Measurements from ENCODE around the gene CDC42SE2. TPM values are rescaled to one million over a fixed set of nuclear protein-coding genes. Genes with fewer than 3 reads are reported as not detected.
"Not testable (repeated sequence)": the region's sequence is repeated elsewhere in the genome, so short reads cannot be mapped to it uniquely, and the experiment has no call there.

Gene CDC42SE2
- total RNA-seq, 4 donors from 2014 or later, result 25.2 to 38.7 (median 30.1) TPM

DNA sequence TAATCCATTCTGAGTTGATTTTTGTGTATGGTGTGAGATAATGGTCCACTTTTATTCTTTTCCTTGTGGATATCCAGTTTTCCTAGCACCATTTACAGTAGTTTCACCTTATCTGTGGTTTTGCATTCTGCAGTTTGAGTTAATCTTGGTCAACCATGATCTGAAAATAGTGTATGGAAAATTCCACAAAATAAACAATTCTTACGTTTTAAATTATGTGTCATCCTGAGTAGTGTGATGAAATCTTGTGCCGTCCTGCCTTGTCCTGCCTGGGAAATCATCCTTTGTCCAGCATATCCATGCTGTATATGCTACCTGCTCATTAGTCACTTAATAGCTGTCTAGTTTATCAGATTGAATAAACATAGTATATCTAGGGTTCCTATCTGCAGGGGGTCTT lies 42.1 kb downstream of the CDC42SE2 start:
- WGBS, 2 donors (ENCODE audit: low coverage in 1 of 2), result 58 to 80% methylated on average over 2 of the region's 2 CpGs
- no peak overlapping the region for H3K4me3 ChIP-seq

GRCh38 chr5:131312235-131312772 lies 48.5 kb downstream of the CDC42SE2 start:
- H3K36me3 ChIP-seq, H3K27me3 ChIP-seq, H3K9me3 ChIP-seq, H3K4me3 ChIP-seq, ATAC-seq, H3K27ac ChIP-seq: not testable (repeated sequence)
- 94 to 100% methylated on average over 1 to 9 of the region's 16 CpGs for WGBS, 2 donors (ENCODE audit: low coverage in 1 of 2)
- H3K4me1 ChIP-seq, result peaks cover 0 to 20% (median 0%) of the 10 kb centered on the region in 3 donors

More for the DNA sequence above, 42.1 kb downstream of the CDC42SE2 start:
- Histone ChIP-seq H3K9me3 (no peaks in the 10 kb centered on the region), H3K36me3 (no peaks in the 10 kb centered on the region), H3K4me1 (peaks cover 0 to 23% (median 10%) of the 10 kb centered on the region in 3 donors), H3K27me3 (no peaks in the 10 kb centered on the region), H3K27ac (no peak overlapping the region)
- TF ChIP-seq POLR2AphosphoS5 (IDR thresholded peaks at IDR 0.05) (no peak), EP300 (IDR thresholded peaks at IDR 0.05) (no peak), POLR2A (IDR thresholded peaks at IDR 0.05) (no peak)
- TF ChIP-seq, protein P1, sequence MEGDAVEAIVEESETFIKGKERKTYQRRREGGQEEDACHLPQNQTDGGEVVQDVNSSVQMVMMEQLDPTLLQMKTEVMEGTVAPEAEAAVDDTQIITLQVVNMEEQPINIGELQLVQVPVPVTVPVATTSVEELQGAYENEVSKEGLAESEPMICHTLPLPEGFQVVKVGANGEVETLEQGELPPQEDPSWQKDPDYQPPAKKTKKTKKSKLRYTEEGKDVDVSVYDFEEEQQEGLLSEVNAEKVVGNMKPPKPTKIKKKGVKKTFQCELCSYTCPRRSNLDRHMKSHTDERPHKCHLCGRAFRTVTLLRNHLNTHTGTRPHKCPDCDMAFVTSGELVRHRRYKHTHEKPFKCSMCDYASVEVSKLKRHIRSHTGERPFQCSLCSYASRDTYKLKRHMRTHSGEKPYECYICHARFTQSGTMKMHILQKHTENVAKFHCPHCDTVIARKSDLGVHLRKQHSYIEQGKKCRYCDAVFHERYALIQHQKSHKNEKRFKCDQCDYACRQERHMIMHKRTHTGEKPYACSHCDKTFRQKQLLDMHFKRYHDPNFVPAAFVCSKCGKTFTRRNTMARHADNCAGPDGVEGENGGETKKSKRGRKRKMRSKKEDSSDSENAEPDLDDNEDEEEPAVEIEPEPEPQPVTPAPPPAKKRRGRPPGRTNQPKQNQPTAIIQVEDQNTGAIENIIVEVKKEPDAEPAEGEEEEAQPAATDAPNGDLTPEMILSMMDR (IDR thresholded peaks at IDR 0.05), result no peak
- no peak for ATAC-seq

DNA sequence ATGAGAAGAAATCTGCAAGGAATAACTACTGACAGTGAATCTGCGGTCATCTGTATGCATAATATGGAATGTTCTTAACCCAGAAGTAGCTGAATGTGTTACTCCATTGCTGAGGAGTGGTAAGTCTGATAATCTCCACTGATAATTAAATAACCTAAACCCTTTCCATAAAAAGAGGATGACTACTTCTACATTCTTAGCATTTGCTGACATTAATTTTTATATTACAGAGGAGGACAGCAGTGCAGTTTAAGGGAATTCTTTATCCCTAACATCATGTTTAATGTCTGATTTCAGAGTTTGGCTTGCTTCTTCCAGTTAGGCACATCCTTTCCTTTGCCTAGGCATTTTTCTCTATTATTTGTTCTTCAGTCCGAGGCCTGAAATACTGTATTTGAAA lies 52.2 kb downstream of the CDC42SE2 start:
- H3K9me3 ChIP-seq, result no peaks in the 10 kb centered on the region
- peaks cover 0 to 20% (median 0%) of the 10 kb centered on the region in 3 donors for H3K4me1 ChIP-seq
- no peak overlapping the region for H3K4me3 ChIP-seq
- no peak for TF ChIP-seq EP300 (IDR thresholded peaks at IDR 0.05)
- TF ChIP-seq POLR2AphosphoS5 (IDR thresholded peaks at IDR 0.05), result no peak
- TF ChIP-seq, protein P1 (IDR thresholded peaks at IDR 0.05), result no peak
- no peak for TF ChIP-seq POLR2A (IDR thresholded peaks at IDR 0.05)
- no peak overlapping the region for H3K27ac ChIP-seq
- H3K36me3 ChIP-seq, result peaks cover 0 to 10% of the 10 kb centered on the region in 2 donors
- WGBS, 2 donors (ENCODE audit: low coverage in 1 of 2), result 76 to 83% methylated on average over 2 of the region's 2 CpGs
- no peak for ATAC-seq
- no peaks in the 10 kb centered on the region for H3K27me3 ChIP-seq

DNA sequence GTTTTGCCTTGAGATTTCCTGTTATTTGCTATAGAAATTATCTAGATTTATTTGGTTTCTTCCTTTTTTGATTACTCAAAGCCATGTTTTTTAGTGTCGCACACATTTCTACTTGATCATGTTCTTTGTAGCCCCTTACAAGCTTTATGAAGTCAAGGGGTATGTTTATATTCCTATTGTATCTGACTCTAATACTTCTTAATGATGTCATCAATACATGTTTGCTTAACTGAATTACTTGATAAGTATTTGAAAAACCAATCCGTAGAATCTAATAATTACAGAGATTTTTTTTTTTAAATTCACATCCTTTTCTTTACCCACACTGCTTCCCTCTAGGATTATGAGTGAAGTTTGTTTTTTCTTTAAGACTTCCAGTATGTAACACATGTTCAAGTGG lies 53.0 kb downstream of the CDC42SE2 start:
- peaks cover 0 to 20% (median 0%) of the 10 kb centered on the region in 3 donors for H3K4me1 ChIP-seq
- no peak overlapping the region for H3K4me3 ChIP-seq
- no peak for ATAC-seq
- no peak overlapping the region for H3K27ac ChIP-seq
- H3K27me3 ChIP-seq, result no peaks in the 10 kb centered on the region
- no peaks in the 10 kb centered on the region for H3K9me3 ChIP-seq
- peaks cover 0 to 10% of the 10 kb centered on the region in 2 donors for H3K36me3 ChIP-seq
- WGBS, 2 donors (ENCODE audit: low coverage in 1 of 2), result 91 to 100% methylated on average over 2 of the region's 2 CpGs
- TF ChIP-seq, protein P1 (IDR thresholded peaks at IDR 0.05), result no peak
- TF ChIP-seq POLR2AphosphoS5 (IDR thresholded peaks at IDR 0.05) (no peak), EP300 (IDR thresholded peaks at IDR 0.05) (no peak), POLR2A (IDR thresholded peaks at IDR 0.05) (no peak)

DNA sequence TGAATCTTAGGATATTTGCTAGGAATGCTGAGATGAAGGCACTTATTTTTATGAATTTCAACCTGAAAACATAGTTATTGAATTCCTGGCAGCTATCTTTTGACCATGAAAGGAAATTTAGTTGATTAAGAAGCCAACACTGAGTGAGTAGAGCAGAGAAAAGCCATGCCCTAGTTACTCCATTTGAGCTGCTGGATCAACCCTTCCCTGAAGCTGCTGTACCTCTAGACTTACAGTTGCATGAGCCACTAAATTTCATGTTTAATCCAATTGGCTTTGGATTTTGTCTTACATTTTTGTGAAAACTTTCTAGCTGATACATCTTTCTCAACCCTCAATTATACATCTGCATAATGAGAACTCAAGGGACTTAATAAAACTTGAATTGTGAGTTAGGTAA lies 54.6 kb downstream of the CDC42SE2 start:
- no peak overlapping the region for H3K4me3 ChIP-seq
- no peak overlapping the region for H3K27ac ChIP-seq
- H3K4me1 ChIP-seq, result peaks cover 0 to 32% (median 0%) of the 10 kb centered on the region in 3 donors
- TF ChIP-seq EP300 (IDR thresholded peaks at IDR 0.05) (no peak), POLR2AphosphoS5 (IDR thresholded peaks at IDR 0.05) (no peak), POLR2A (IDR thresholded peaks at IDR 0.05) (no peak)
- TF ChIP-seq, protein P1 (IDR thresholded peaks at IDR 0.05), result no peak
- no peaks in the 10 kb centered on the region for H3K27me3 ChIP-seq
- no peaks in the 10 kb centered on the region for H3K9me3 ChIP-seq
- ATAC-seq, result no peak
- peaks cover 0 to 10% of the 10 kb centered on the region in 2 donors for H3K36me3 ChIP-seq
